GM18502 (cell line): ENCODE results near the gene HJURP.
A peak's percentile ranks its signal among the peaks of the same experiment; 100 is the strongest.
"Not testable (repeated sequence)": the region's sequence is repeated elsewhere in the genome, so short reads cannot be mapped to it uniquely, and the experiment has no call there.

ENCODE experiments used
- ATAC-seq: cut with Tn5 transposase; IDR thresholded peaks from one replicate; pipeline ENCODE4 v1.9.1; 2021; ENCODE audit warnings: mild to moderate bottlenecking; ENCODE audit not compliant: unreplicated experiment, poor library complexity

The HJURP gene

GRCh38 chr2:233854241-233854981 is at the start of gene HJURP:
Gene HJURP, minus strand, starts transcription at chr2:233854535. Its CDS starts 35 bp downstream, at chr2:233854500.
- peak; percentile 96 for ATAC-seq

GRCh38 chr2:233901884-233902283 is 47.5 kb upstream of the HJURP start:
- no peak for ATAC-seq

GRCh38 chr2:233901367-233901766 is 47.0 kb upstream of the HJURP start:
- no peak for ATAC-seq

GRCh38 chr2:233896253-233896652 is 41.9 kb upstream of the HJURP start:
- not testable (repeated sequence) for ATAC-seq

GRCh38 chr2:233892793-233893192 is 38.5 kb upstream of the HJURP start:
- no peak for ATAC-seq

GRCh38 chr2:233882353-233882752 is 28.0 kb upstream of the HJURP start:
- ATAC-seq = no peak

GRCh38 chr2:233872125-233872524 is 17.8 kb upstream of the HJURP start:
- ATAC-seq = not testable (repeated sequence)

GRCh38 chr2:233871432-233871831 is 17.1 kb upstream of the HJURP start:
- ATAC-seq = no peak

- ATAC-seq = peak; percentile 56
Measured at GRCh38 chr2:233867993-233868532, 13.7 kb upstream of the HJURP start, which contains the start of gene MSL3B. Gene MSL3B, minus strand, starts transcription at chr2:233868386.

GRCh38 chr2:233866479-233866878 is 12.1 kb upstream of the HJURP start:
- no peak for ATAC-seq

GRCh38 chr2:233865838-233866237 is 11.5 kb upstream of the HJURP start:
- ATAC-seq = no peak

- ATAC-seq = no peak
Measured at GRCh38 chr2:233862261-233862768, 8.0 kb upstream of the HJURP start.

GRCh38 chr2:233858331-233858730 is 4.0 kb upstream of the HJURP start:
- ATAC-seq = no peak

GRCh38 chr2:233857511-233858141 is 3.3 kb upstream of the HJURP start:
- ATAC-seq = no peak

GRCh38 chr2:233856184-233856583 is 1.8 kb upstream of the HJURP start:
- no peak for ATAC-seq

GRCh38 chr2:233855345-233855744 is 1.0 kb upstream of the HJURP start:
- ATAC-seq = no peak

- ATAC-seq = no peak
Measured at GRCh38 chr2:233853883-233854240, 473 bp downstream of the HJURP start.

GRCh38 chr2:233853353-233853752 is 982 bp downstream of the HJURP start:
- no peak for ATAC-seq

- no peak for ATAC-seq
Measured at GRCh38 chr2:233852056-233852455, 2.3 kb downstream of the HJURP start.

- no peak for ATAC-seq
Measured at GRCh38 chr2:233851169-233851568, 3.2 kb downstream of the HJURP start.

- ATAC-seq = no peak
Measured at GRCh38 chr2:233850745-233851144, 3.6 kb downstream of the HJURP start.
